Muscle layer of colon (tissue), 2 donors: ENCODE data around the gene PCCA.
"Not testable (repeated sequence)": the region's sequence is repeated elsewhere in the genome, so short reads cannot be mapped to it uniquely, and the experiment has no call there.

ENCODE experiments used
- H3K27ac ChIP-seq: one replicate; pipeline ENCODE4 v1.7.0; 2013; ENCODE audit warnings: low read depth, mild to moderate bottlenecking, low read length, moderate library complexity
- H3K27me3 ChIP-seq, 2 donors: one replicate each; pipeline ENCODE4 v1.7.0; 2013; ENCODE audit warnings: low read length in 2 of 2, mild to moderate bottlenecking in 2 of 2; ENCODE audit not compliant: insufficient read depth in 2 of 2, control insufficient read depth in 1 of 2
- H3K36me3 ChIP-seq: one replicate; pipeline ENCODE4 v1.7.0; 2013; ENCODE audit warnings: mild to moderate bottlenecking, low read length; ENCODE audit not compliant: insufficient read depth
- H3K4me1 ChIP-seq: one replicate; pipeline ENCODE4 v1.7.0; 2013; ENCODE audit warnings: mild to moderate bottlenecking, low read length; ENCODE audit not compliant: insufficient read depth
- H3K4me3 ChIP-seq, 2 donors: one replicate each; pipeline ENCODE4 v1.7.0; 2013; ENCODE audit warnings: low read length in 2 of 2, low read depth in 1 of 2, mild to moderate bottlenecking in 1 of 2, moderate library complexity in 1 of 2
- H3K9ac ChIP-seq: one replicate; pipeline ENCODE4 v1.7.0; 2013; ENCODE audit warnings: low read length
- H3K9me3 ChIP-seq: one replicate; pipeline ENCODE4 v1.7.0; 2013; ENCODE audit warnings: mild to moderate bottlenecking, low read length
- donor health status: abdominal sarcoma.
- donor health status: Adenocarcinoma of cecum.

The PCCA gene

GRCh38 chr13:100365680-100366079, 276.8 kb downstream of the PCCA start:
- no peak overlapping the region for H3K9ac ChIP-seq
- H3K27ac ChIP-seq: no peak overlapping the region
- no peak overlapping the region for H3K4me3 ChIP-seq

GRCh38 chr13:100378533-100378932, 289.6 kb downstream of the PCCA start:
- Histone ChIP-seq H3K9me3 (peaks cover 4% of the 10 kb centered on the region), H3K4me3 (no peak overlapping the region), H3K36me3 (no peaks in the 10 kb centered on the region), H3K4me1 (no peaks in the 10 kb centered on the region), H3K27me3 (no peaks in the 10 kb centered on the region), H3K9ac (no peak overlapping the region), H3K27ac (no peak overlapping the region)

More at GRCh38 chr13:100365680-100366079, 276.8 kb downstream of the PCCA start:
- Histone ChIP-seq H3K9me3 (no peaks in the 10 kb centered on the region), H3K36me3 (no peaks in the 10 kb centered on the region), H3K27me3 (no peaks in the 10 kb centered on the region), H3K4me1 (no peaks in the 10 kb centered on the region)

- Histone ChIP-seq H3K9ac (no peak overlapping the region), H3K4me1 (no peaks in the 10 kb centered on the region), H3K27ac (no peak overlapping the region)
Observed at GRCh38 chr13:100381595-100382224, 292.8 kb downstream of the PCCA start.

GRCh38 chr13:100382785-100383184, 293.9 kb downstream of the PCCA start:
- Histone ChIP-seq H3K9ac (no peak overlapping the region), H3K27me3 (no peaks in the 10 kb centered on the region), H3K4me1 (no peaks in the 10 kb centered on the region), H3K27ac (no peak overlapping the region), H3K9me3 (no peaks in the 10 kb centered on the region), H3K36me3 (peaks cover 4% of the 10 kb centered on the region), H3K4me3 (no peak overlapping the region)

More at GRCh38 chr13:100381595-100382224, 292.8 kb downstream of the PCCA start:
- Histone ChIP-seq H3K36me3 (no peaks in the 10 kb centered on the region), H3K27me3 (no peaks in the 10 kb centered on the region), H3K4me3 (no peak overlapping the region), H3K9me3 (peaks cover 4% of the 10 kb centered on the region)

GRCh38 chr13:100387416-100387815, 298.5 kb downstream of the PCCA start:
- H3K4me1 ChIP-seq: peaks cover 6% of the 10 kb centered on the region
- H3K27ac ChIP-seq: no peak overlapping the region
- H3K27me3 ChIP-seq: no peaks in the 10 kb centered on the region
- peaks cover 4% of the 10 kb centered on the region for H3K36me3 ChIP-seq
- H3K9ac ChIP-seq: no peak overlapping the region
- no peaks in the 10 kb centered on the region for H3K9me3 ChIP-seq
- H3K4me3 ChIP-seq: no peak overlapping the region

- not testable (repeated sequence) for H3K4me3 ChIP-seq, H3K9me3 ChIP-seq, H3K27me3 ChIP-seq, H3K4me1 ChIP-seq, H3K27ac ChIP-seq, H3K9ac ChIP-seq, H3K36me3 ChIP-seq
Observed at GRCh38 chr13:100388150-100388549, 299.3 kb downstream of the PCCA start.

GRCh38 chr13:100388923-100389322, 300.0 kb downstream of the PCCA start:
- H3K27me3 ChIP-seq: no peaks in the 10 kb centered on the region
- H3K9me3 ChIP-seq: no peaks in the 10 kb centered on the region
- H3K27ac ChIP-seq: no peak overlapping the region
- peaks cover 8% of the 10 kb centered on the region for H3K4me1 ChIP-seq
- H3K36me3 ChIP-seq: peaks cover 4% of the 10 kb centered on the region
- H3K9ac ChIP-seq: no peak overlapping the region
- no peak overlapping the region for H3K4me3 ChIP-seq

- no peak overlapping the region for H3K4me3 ChIP-seq
- H3K9me3 ChIP-seq: no peaks in the 10 kb centered on the region
- peaks cover 8% of the 10 kb centered on the region for H3K4me1 ChIP-seq
- H3K9ac ChIP-seq: no peak overlapping the region
- H3K27ac ChIP-seq: no peak overlapping the region
- peaks cover 4% of the 10 kb centered on the region for H3K36me3 ChIP-seq
- H3K27me3 ChIP-seq: no peaks in the 10 kb centered on the region
Observed at GRCh38 chr13:100389617-100390016, 300.7 kb downstream of the PCCA start.

GRCh38 chr13:100392709-100393630, 304.1 kb downstream of the PCCA start:
- H3K27ac ChIP-seq: peak overlapping the region; percentile 22
- H3K4me1 ChIP-seq: peaks cover 8% of the 10 kb centered on the region
- H3K4me3 ChIP-seq: no peak overlapping the region
- H3K9me3 ChIP-seq: no peaks in the 10 kb centered on the region
- no peak overlapping the region for H3K9ac ChIP-seq
- H3K36me3 ChIP-seq: no peaks in the 10 kb centered on the region
- no peaks in the 10 kb centered on the region for H3K27me3 ChIP-seq

- Histone ChIP-seq H3K27ac (no peak overlapping the region), H3K4me3 (no peak overlapping the region), H3K9ac (no peak overlapping the region), H3K9me3 (no peaks in the 10 kb centered on the region), H3K36me3 (no peaks in the 10 kb centered on the region), H3K27me3 (no peaks in the 10 kb centered on the region), H3K4me1 (peaks cover 8% of the 10 kb centered on the region)
Observed at GRCh38 chr13:100394005-100394695, 305.3 kb downstream of the PCCA start.

- Histone ChIP-seq H3K9ac (no peak overlapping the region), H3K9me3 (no peaks in the 10 kb centered on the region), H3K4me3 (no peak overlapping the region), H3K4me1 (peaks cover 8% of the 10 kb centered on the region), H3K27ac (no peak overlapping the region), H3K27me3 (no peaks in the 10 kb centered on the region), H3K36me3 (no peaks in the 10 kb centered on the region)
Observed at GRCh38 chr13:100395698-100396373, 306.9 kb downstream of the PCCA start.
